H1 (cell line): ENCODE results near the gene DIP2B. TPM values are rescaled to one million over a fixed set of nuclear protein-coding genes. Genes with fewer than 3 reads are reported as not detected.

Experiments
- CTCF ChIA-PET: fragments of 300-600 bp; sonication (Branson Sonifier 250); formaldehyde crosslinking; loops from one replicate; lab custom pipeline; 2021; ENCODE audit not compliant: partially characterized antibody; lab: Charles Lee
- POLR2A ChIA-PET: fragments of 300-600 bp; sonication (Branson Sonifier 250); formaldehyde crosslinking; loops from one replicate; lab custom pipeline; 2021; ENCODE audit warnings: inconsistent platforms; ENCODE audit not compliant: partially characterized antibody; lab: Charles Lee
- DNase-seq, 2 experiments: peaks; one replicate each; pipeline versions ENCODE4 v3.0.0 to v3.0.0-alpha.2; 2010 to 2022; ENCODE audit warnings: low spot score in 2 of 2, low read depth in 1 of 2, mixed read lengths in 1 of 2
- FAIRE-seq: peaks from 2 replicates; lab custom pipeline; 2011; peaks lifted over from hg19 to GRCh38; lab: Jason Lieb, UNC
- H2AFZ ChIP-seq: 2 replicates; pipeline ENCODE4 v1.8.1; 2012; ENCODE audit warnings: low read length, inconsistent platforms
- H2AK5ac ChIP-seq: 2 replicates; pipeline ENCODE4 v1.6.1; 2013; ENCODE audit warnings: low read depth, low read length
- H2BK120ac ChIP-seq: replicated peaks from 2 replicates; pipeline ENCODE3; 2013; ENCODE audit warnings: low read depth, low read length, inconsistent platforms
- H2BK12ac ChIP-seq: 2 replicates; pipeline ENCODE4 v1.6.1; 2013; ENCODE audit warnings: low read depth, low read length
- H2BK15ac ChIP-seq: 2 replicates; pipeline ENCODE4 v1.6.1; 2013; ENCODE audit warnings: low read length
- H2BK20ac ChIP-seq: 2 replicates; pipeline ENCODE4 v1.6.1; 2013; ENCODE audit warnings: low read length
- H2BK5ac ChIP-seq: 2 replicates; pipeline ENCODE4 v1.6.1; 2013; ENCODE audit warnings: low read depth, low read length
- H3K14ac ChIP-seq: 2 replicates; pipeline ENCODE4 v1.6.1; 2013; ENCODE audit warnings: inconsistent platforms; ENCODE audit not compliant: insufficient read length
- H3K18ac ChIP-seq: 2 replicates; pipeline ENCODE4 v1.6.1; 2013; ENCODE audit warnings: low read length; ENCODE audit errors: extremely low read depth
- H3K23ac ChIP-seq: 2 replicates; pipeline ENCODE4 v1.6.1; 2013; ENCODE audit warnings: inconsistent platforms; ENCODE audit not compliant: insufficient read length
- H3K23me2 ChIP-seq: 2 replicates; pipeline ENCODE4 v1.6.1; 2013; ENCODE audit warnings: low read depth, low read length
- H3K27ac ChIP-seq: 2 replicates; pipeline ENCODE4 v1.6.1; 2011; ENCODE audit warnings: low read depth, low read length, inconsistent platforms
- H3K27me3 ChIP-seq, 4 experiments: replicated peaks in 1 of 4; 1 replicate in 1 of 4; 2 replicates in 3 of 4; pipeline versions ENCODE4 v1.6.1 to v1.8.1; 2011 to 2013; ENCODE audit warnings: low read length in 3 of 4, mild to moderate bottlenecking in 3 of 4, inconsistent platforms in 2 of 4, mixed read lengths in 2 of 4, moderate library complexity in 1 of 4; ENCODE audit not compliant: control insufficient read depth in 3 of 4, insufficient read depth in 3 of 4; ENCODE audit errors: extremely low read depth in 1 of 4
- H3K36me3 ChIP-seq, 4 experiments: 2 replicates each; pipeline versions ENCODE4 v1.6.1 to v1.8.1; 2011 to 2013; ENCODE audit warnings: mild to moderate bottlenecking in 4 of 4, low read length in 3 of 4, moderate library complexity in 2 of 4, control low read depth in 1 of 4, inconsistent platforms in 1 of 4; ENCODE audit not compliant: insufficient read depth in 4 of 4, control insufficient read depth in 2 of 4
- H3K4ac ChIP-seq: replicated peaks from 2 replicates; pipeline ENCODE3; 2013; ENCODE audit warnings: low read length, low read depth, mixed read lengths, inconsistent platforms; ENCODE audit not compliant: insufficient read length
- H3K4me1 ChIP-seq, 4 experiments: replicated peaks in 1 of 4; 1 replicate in 1 of 4; 2 replicates in 3 of 4; pipeline versions ENCODE4 v1.6.1 to v1.8.1; 2011 to 2013; ENCODE audit warnings: low read length in 3 of 4, inconsistent platforms in 2 of 4, mixed read lengths in 1 of 4; ENCODE audit not compliant: insufficient read depth in 4 of 4, control insufficient read depth in 3 of 4
- H3K4me2 ChIP-seq, 2 experiments: 2 replicates each; pipeline versions ENCODE4 v1.6.1 to v1.8.1; 2011 to 2013; ENCODE audit warnings: low read depth in 2 of 2, low read length in 2 of 2, control low read depth in 1 of 2, inconsistent platforms in 1 of 2, mild to moderate bottlenecking in 1 of 2; ENCODE audit not compliant: insufficient read depth in 1 of 2
- H3K4me3 ChIP-seq, 4 experiments: fragments of 200-600, 300-600 bp in 1 of 4; sonication (generic), shearing (Covaris generic), sonication (Bioruptor Twin) in 1 of 4; 2 replicates each; pipeline versions ENCODE4 v1.5.1 to v1.8.1; 2011 to 2016; ENCODE audit warnings: low read length in 4 of 4, low read depth in 3 of 4, control low read depth in 2 of 4, inconsistent platforms in 2 of 4, mild to moderate bottlenecking in 2 of 4, mixed read lengths in 1 of 4, moderate library complexity in 1 of 4; ENCODE audit not compliant: insufficient read depth in 2 of 4; ENCODE audit errors: extremely low read depth in 1 of 4
- H3K56ac ChIP-seq: replicated peaks from 2 replicates; pipeline ENCODE3; 2013; ENCODE audit warnings: low read depth, mild to moderate bottlenecking, mixed read lengths, low read length, inconsistent platforms; ENCODE audit not compliant: insufficient read length
- H3K79me1 ChIP-seq: 2 replicates; pipeline ENCODE4 v1.6.1; 2013; ENCODE audit warnings: low read depth, low read length, control low read depth
- H3K79me2 ChIP-seq, 2 experiments: 2 replicates each; pipeline versions ENCODE4 v1.6.1 to v1.8.1; 2012 to 2013; ENCODE audit warnings: low read length in 2 of 2, mild to moderate bottlenecking in 2 of 2, inconsistent platforms in 1 of 2; ENCODE audit not compliant: insufficient read depth in 2 of 2, control insufficient read depth in 1 of 2
- H3K9ac ChIP-seq, 4 experiments: replicated peaks in 1 of 4; 1 replicate in 1 of 4; 2 replicates in 3 of 4; pipeline versions ENCODE4 v1.6.1 to v1.8.1; 2011 to 2013; ENCODE audit warnings: low read depth in 3 of 4, low read length in 3 of 4, control low read depth in 2 of 4, mild to moderate bottlenecking in 2 of 4, moderate library complexity in 2 of 4, inconsistent platforms in 1 of 4; ENCODE audit errors: extremely low read depth in 1 of 4
- H3K9me3 ChIP-seq, 2 experiments: 2 replicates each; pipeline versions ENCODE4 v1.6.1 to v1.8.1; 2012 to 2013; ENCODE audit warnings: mild to moderate bottlenecking in 2 of 2, moderate library complexity in 2 of 2, control low read depth in 1 of 2, inconsistent platforms in 1 of 2, low read depth in 1 of 2, low read length in 1 of 2, mixed read lengths in 1 of 2; ENCODE audit not compliant: insufficient read depth in 2 of 2
- H4K20me1 ChIP-seq, 2 experiments: replicated peaks in 1 of 2; 2 replicates each; pipeline versions ENCODE3 to v1.8.1; 2011 to 2013; ENCODE audit warnings: inconsistent platforms in 2 of 2, low read length in 2 of 2, mild to moderate bottlenecking in 1 of 2; ENCODE audit not compliant: insufficient read depth in 2 of 2, control insufficient read depth in 1 of 2
- H4K5ac ChIP-seq: 2 replicates; pipeline ENCODE4 v1.6.1; 2013; ENCODE audit warnings: low read length, low read depth, mixed read lengths, inconsistent platforms; ENCODE audit not compliant: insufficient read length
- H4K8ac ChIP-seq: 2 replicates; pipeline ENCODE4 v1.8.0; 2013; ENCODE audit warnings: mild to moderate bottlenecking, moderate library complexity, low read length, inconsistent platforms; ENCODE audit not compliant: insufficient read depth; ENCODE audit errors: extremely low read depth
- H4K91ac ChIP-seq: replicated peaks from 2 replicates; pipeline ENCODE3; 2013; ENCODE audit warnings: low read length, mixed read lengths, inconsistent platforms; ENCODE audit not compliant: insufficient read length
- BACH1 ChIP-seq: IDR thresholded peaks from 2 replicates; pipeline ENCODE4 v1.6.1; 2012; ENCODE audit warnings: low read length, improper control_type of control experiment
- CEBPB ChIP-seq: IDR thresholded peaks from 2 replicates; pipeline ENCODE4 v1.6.1; 2012; ENCODE audit warnings: low read depth, low read length
- CTBP2 ChIP-seq: IDR thresholded peaks from 2 replicates; pipeline ENCODE4 v1.7.0; 2011; ENCODE audit warnings: borderline replicate concordance, mild to moderate bottlenecking, moderate library complexity, mixed read lengths, low read length; ENCODE audit not compliant: insufficient read depth, insufficient read length
- HDAC6 ChIP-seq: IDR thresholded peaks from one replicate; pipeline ENCODE4 v1.7.1; 2012; ENCODE audit warnings: low read depth, mild to moderate bottlenecking, inconsistent platforms, low read length, moderate library complexity
- NANOG ChIP-seq: IDR thresholded peaks from 2 replicates; pipeline ENCODE4 v1.6.1; 2011; ENCODE audit warnings: low read length, low read depth, mild to moderate bottlenecking, inconsistent platforms; ENCODE audit not compliant: insufficient read depth, poor library complexity, severe bottlenecking
- NRF1 ChIP-seq: IDR thresholded peaks from 2 replicates; pipeline ENCODE4 v1.6.1; 2011; ENCODE audit warnings: mild to moderate bottlenecking, low read depth, low read length, improper control_type of control experiment
- PHF8 ChIP-seq: fragments of 200-600 bp; sonication (generic); conservative IDR thresholded peaks from 2 replicates; pipeline ENCODE4 v1.7.1; 2012; ENCODE audit warnings: low read depth, mild to moderate bottlenecking, inconsistent platforms, low read length, moderate library complexity
- POLR2AphosphoS5 ChIP-seq: IDR thresholded peaks from 2 replicates; pipeline ENCODE4 v1.6.1; 2011; ENCODE audit warnings: low read depth, low read length
- POU5F1 ChIP-seq: IDR thresholded peaks from 2 replicates; pipeline ENCODE4 v1.6.1; 2011; ENCODE audit warnings: low read depth, mild to moderate bottlenecking, low read length, moderate library complexity
- RNF2 ChIP-seq: fragments of 200-900, 300-1000 bp; sonication (generic); IDR thresholded peaks from 2 replicates; pipeline ENCODE4 v1.7.1; 2016; ENCODE audit warnings: borderline replicate concordance, low read depth, mild to moderate bottlenecking, antibody characterized with exemption, low read length; ENCODE audit not compliant: poor library complexity, severe bottlenecking; ENCODE audit errors: missing control alignments
- SIX5 ChIP-seq: IDR thresholded peaks from 2 replicates; pipeline ENCODE4 v1.6.1; 2011; ENCODE audit warnings: mild to moderate bottlenecking, low read depth, low read length
- TEAD4 ChIP-seq: IDR thresholded peaks from 2 replicates; pipeline ENCODE4 v1.6.1; 2012; ENCODE audit warnings: low read depth, low read length, inconsistent platforms, mixed read lengths
- YY1 ChIP-seq: IDR thresholded peaks from 2 replicates; pipeline ENCODE4 v1.6.1; 2011; ENCODE audit warnings: low read depth, mild to moderate bottlenecking, low read length
- WGBS, 2 experiments: shearing (Covaris generic) in 1 of 2; methylation state at CpG; one replicate each; pipeline versions ENCODE4 v1.1.6 to v1.1.7; 2013 to 2015; ENCODE audit warnings: low lambda C conversion rate in 2 of 2, mixed read lengths in 2 of 2, inconsistent platforms in 1 of 2, low coverage in 1 of 2, missing lambda C conversion rate in 1 of 2; ENCODE audit not compliant: insufficient replicate concordance in 2 of 2, insufficient coverage in 1 of 2, insufficient read length in 1 of 2; ENCODE audit errors: extremely low coverage in 1 of 2, missing lambda C conversion rate in 1 of 2; 5-methylcytosine and 5-hydroxymethylcytosine counted together
- polyA plus RNA-seq, 7 experiments: library from polyadenylated mRNA; depleted of rRNA in 3 of 7; stranded (reverse) in 5 of 7; unstranded in 2 of 7; fragments of >200 nt in 5 of 7; fragments of 200-250 nt in 2 of 7; gene quantifications; 1 replicate in 5 of 7; 2 replicates in 1 of 7; 4 replicates in 1 of 7; pipeline versions ENCODE4 v1.2.1 to v1.2.3, GENCODE V29; 2011 to 2013; ENCODE audit warnings: missing spikeins in 2 of 7, mixed read lengths in 2 of 7
- total RNA-seq: library from RNA; stranded (reverse); fragmentation: NEBNext Ultra II Directional; extraction: Animal tissue kit (Norgen Biotek cat#: 25700); gene quantifications from 2 replicates; pipeline ENCODE4 v1.2.1, GENCODE V29; 2021

Gene DIP2B
- total and polyA plus RNA-seq, 2 of the 8 experiments (the other 6 are each of a cell fraction or from before 2014, with no cell fraction given), result 11.1 to 29.6 TPM

GRCh38 chr12:50699940-50700339, 195.2 kb downstream of the DIP2B start:
- 91% methylated on average over 6 of the region's 6 CpGs; no CpG with 5 or more reads in 1 of the 2 experiments for WGBS, 2 experiments
- TF ChIP-seq CEBPB (no peak), POLR2AphosphoS5 (no peak), RNF2 (no peak), BACH1 (no peak), HDAC6 (no peak), NANOG (no peak), SIX5 (no peak), CTBP2 (no peak), PHF8 (no peak), TEAD4 (no peak), YY1 (no peak), POU5F1 (no peak), NRF1 (no peak)

More at GRCh38 chr12:50699940-50700339, 195.2 kb downstream of the DIP2B start:
- no peak overlapping the region for H4K91ac ChIP-seq
- H2AFZ ChIP-seq, result no peak overlapping the region
- no peak overlapping the region for H4K5ac ChIP-seq
- FAIRE-seq (no peak), DNase-seq (no peak)
- H2BK5ac ChIP-seq, result no peak overlapping the region
- H3K4me3 ChIP-seq, result no peak overlapping the region
- H3K14ac ChIP-seq, result no peak overlapping the region
- H3K79me1 ChIP-seq, result no peaks in the 10 kb centered on the region
- H3K23me2 ChIP-seq, result no peaks in the 10 kb centered on the region
- H3K27me3 ChIP-seq, result no peaks in the 10 kb centered on the region
- H3K27ac ChIP-seq, result no peak overlapping the region
- no peaks in the 10 kb centered on the region for H3K4me1 ChIP-seq
- no peak overlapping the region for H3K18ac ChIP-seq
- no peak overlapping the region for H2BK20ac ChIP-seq
- ChIA-PET POLR2A (no interaction called here), CTCF (interaction anchor here (0.6 to 1.1 kb wide), 2 partner anchors 55 to 196 kb away, joined by 5 to 6 read pairs; no protein-coding TSS in a partner anchor)
- no peak overlapping the region for H2BK12ac ChIP-seq
- H3K9ac ChIP-seq, result no peak overlapping the region
- no peak overlapping the region for H3K56ac ChIP-seq
- H3K23ac ChIP-seq, result no peak overlapping the region
- H4K20me1 ChIP-seq, result no peaks in the 10 kb centered on the region
- no peak overlapping the region for H2BK15ac ChIP-seq
- H3K4ac ChIP-seq, result no peak overlapping the region
- H4K8ac ChIP-seq, result no peak overlapping the region
- H3K9me3 ChIP-seq, result no peaks in the 10 kb centered on the region
- H3K36me3 ChIP-seq, result peaks cover 2 to 61% (median 35%) of the 10 kb centered on the region in 4 experiments
- H3K4me2 ChIP-seq, result no peak overlapping the region
- H3K79me2 ChIP-seq, result no peaks in the 10 kb centered on the region
- H2BK120ac ChIP-seq, result no peak overlapping the region
- no peak overlapping the region for H2AK5ac ChIP-seq
